ENCODE data around the gene IL7R.

Gene IL7R

DNA sequence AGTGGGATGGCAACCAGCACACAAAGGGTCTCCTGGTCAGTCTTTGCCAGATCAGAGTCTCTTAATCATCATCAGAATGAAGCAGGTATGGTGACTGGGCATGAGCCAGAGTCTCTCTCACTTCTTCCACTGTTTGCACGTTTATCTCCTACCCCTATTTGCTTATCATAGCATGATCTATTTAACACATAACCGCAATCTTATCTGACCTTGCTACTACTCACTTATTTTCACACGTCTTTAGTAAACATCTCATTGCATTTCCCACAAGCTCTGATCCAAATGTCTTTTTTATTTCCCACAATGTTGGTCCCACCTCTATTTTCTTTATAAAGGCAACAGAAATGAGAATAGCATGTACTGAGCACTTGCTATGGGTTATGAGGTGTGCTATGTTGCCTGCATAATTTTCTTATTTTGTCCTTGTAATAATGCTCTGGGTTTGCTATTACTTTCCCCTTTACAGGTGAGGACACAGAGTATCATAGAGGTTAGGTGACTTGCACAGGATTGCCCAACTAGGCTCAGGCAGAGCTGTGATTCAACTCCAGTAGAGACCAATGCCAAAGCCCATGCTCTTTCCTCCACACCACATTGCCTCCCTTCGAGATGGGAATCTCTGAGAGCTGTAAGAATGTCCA lies 39.7 kb upstream of the IL7R start:
- Histone ChIP-seq H3K9me3 (ENCODE audit: control insufficient read depth, insufficient read depth, low read depth, low read length) (no peaks in the 10 kb centered on the region), H3K4me3 (ENCODE audit: low read depth, low read length) (no peak overlapping the region), H3K36me3 (ENCODE audit: control insufficient read depth in 2 of 2, insufficient read depth in 1 of 2, low read length in 2 of 2) (no peaks in the 10 kb centered on the region), H3K27ac (ENCODE audit: extremely low read depth, low read depth, low read length) (no peak overlapping the region), H3K4me1 (ENCODE audit: control insufficient read depth, insufficient read depth, low read length) (no peaks in the 10 kb centered on the region)
- TF ChIP-seq ZNF623 (tag by site-specific recombination; IDR thresholded peaks at IDR 0.05) (no peak), ZNF677 (tag by site-specific recombination; IDR thresholded peaks at IDR 0.05) (no peak), ZNF658 (tag by site-specific recombination; IDR thresholded peaks at IDR 0.05) (no peak), ZNF112 (tag by site-specific recombination; IDR thresholded peaks at IDR 0.05) (no peak), ZNF391 (tag by site-specific recombination; IDR thresholded peaks at IDR 0.05; ENCODE audit: borderline replicate concordance, low read depth) (no peak), ZNF707 (tag by site-specific recombination; IDR thresholded peaks at IDR 0.05) (no peak), ZNF555 (tag by site-specific recombination; conservative IDR thresholded peaks at IDR 0.05) (no peak), ZNF529 (tag by site-specific recombination; IDR thresholded peaks at IDR 0.05; ENCODE audit: insufficient replicate concordance) (no peak), ZNF248 (tag by site-specific recombination; IDR thresholded peaks at IDR 0.05) (no peak), FEZF1 (tag by site-specific recombination; IDR thresholded peaks at IDR 0.05) (no peak), ZNF521 (tag by site-specific recombination; IDR thresholded peaks at IDR 0.05) (no peak), ZNF473 (tag by site-specific recombination; IDR thresholded peaks at IDR 0.05) (no peak)
- TF ChIP-seq, protein P1, sequence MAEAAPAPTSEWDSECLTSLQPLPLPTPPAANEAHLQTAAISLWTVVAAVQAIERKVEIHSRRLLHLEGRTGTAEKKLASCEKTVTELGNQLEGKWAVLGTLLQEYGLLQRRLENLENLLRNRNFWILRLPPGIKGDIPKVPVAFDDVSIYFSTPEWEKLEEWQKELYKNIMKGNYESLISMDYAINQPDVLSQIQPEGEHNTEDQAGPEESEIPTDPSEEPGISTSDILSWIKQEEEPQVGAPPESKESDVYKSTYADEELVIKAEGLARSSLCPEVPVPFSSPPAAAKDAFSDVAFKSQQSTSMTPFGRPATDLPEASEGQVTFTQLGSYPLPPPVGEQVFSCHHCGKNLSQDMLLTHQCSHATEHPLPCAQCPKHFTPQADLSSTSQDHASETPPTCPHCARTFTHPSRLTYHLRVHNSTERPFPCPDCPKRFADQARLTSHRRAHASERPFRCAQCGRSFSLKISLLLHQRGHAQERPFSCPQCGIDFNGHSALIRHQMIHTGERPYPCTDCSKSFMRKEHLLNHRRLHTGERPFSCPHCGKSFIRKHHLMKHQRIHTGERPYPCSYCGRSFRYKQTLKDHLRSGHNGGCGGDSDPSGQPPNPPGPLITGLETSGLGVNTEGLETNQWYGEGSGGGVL (tag by site-specific recombination; IDR thresholded peaks at IDR 0.05) = no peak
- TF ChIP-seq, protein P2, sequence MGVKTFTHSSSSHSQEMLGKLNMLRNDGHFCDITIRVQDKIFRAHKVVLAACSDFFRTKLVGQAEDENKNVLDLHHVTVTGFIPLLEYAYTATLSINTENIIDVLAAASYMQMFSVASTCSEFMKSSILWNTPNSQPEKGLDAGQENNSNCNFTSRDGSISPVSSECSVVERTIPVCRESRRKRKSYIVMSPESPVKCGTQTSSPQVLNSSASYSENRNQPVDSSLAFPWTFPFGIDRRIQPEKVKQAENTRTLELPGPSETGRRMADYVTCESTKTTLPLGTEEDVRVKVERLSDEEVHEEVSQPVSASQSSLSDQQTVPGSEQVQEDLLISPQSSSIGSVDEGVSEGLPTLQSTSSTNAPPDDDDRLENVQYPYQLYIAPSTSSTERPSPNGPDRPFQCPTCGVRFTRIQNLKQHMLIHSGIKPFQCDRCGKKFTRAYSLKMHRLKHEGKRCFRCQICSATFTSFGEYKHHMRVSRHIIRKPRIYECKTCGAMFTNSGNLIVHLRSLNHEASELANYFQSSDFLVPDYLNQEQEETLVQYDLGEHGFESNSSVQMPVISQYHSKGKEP (tag by site-specific recombination; IDR thresholded peaks at IDR 0.05) = no peak
- TF ChIP-seq, protein P3, sequence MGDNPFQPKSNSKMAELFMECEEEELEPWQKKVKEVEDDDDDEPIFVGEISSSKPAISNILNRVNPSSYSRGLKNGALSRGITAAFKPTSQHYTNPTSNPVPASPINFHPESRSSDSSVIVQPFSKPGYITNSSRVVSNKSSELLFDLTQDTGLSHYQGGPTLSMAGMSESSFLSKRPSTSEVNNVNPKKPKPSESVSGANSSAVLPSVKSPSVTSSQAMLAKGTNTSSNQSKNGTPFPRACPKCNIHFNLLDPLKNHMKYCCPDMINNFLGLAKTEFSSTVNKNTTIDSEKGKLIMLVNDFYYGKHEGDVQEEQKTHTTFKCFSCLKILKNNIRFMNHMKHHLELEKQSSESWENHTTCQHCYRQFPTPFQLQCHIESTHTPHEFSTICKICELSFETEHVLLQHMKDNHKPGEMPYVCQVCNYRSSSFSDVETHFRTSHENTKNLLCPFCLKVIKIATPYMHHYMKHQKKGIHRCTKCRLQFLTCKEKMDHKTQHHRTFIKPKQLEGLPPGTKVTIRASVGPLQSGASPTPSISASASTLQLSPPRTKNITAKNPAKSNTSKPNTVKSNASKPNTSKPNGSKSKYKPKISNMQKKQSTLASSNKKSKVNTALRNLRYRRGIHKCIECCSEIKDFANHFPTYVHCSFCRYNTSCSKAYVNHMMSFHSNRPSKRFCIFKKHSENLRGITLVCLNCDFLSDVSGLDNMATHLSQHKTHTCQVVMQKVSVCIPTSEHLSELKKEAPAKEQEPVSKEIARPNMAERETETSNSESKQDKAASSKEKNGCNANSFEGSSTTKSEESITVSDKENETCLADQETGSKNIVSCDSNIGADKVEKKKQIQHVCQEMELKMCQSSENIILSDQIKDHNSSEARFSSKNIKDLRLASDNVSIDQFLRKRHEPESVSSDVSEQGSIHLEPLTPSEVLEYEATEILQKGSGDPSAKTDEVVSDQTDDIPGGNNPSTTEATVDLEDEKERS (tag by site-specific recombination; IDR thresholded peaks at IDR 0.05) = no peak
- TF ChIP-seq, protein P4, sequence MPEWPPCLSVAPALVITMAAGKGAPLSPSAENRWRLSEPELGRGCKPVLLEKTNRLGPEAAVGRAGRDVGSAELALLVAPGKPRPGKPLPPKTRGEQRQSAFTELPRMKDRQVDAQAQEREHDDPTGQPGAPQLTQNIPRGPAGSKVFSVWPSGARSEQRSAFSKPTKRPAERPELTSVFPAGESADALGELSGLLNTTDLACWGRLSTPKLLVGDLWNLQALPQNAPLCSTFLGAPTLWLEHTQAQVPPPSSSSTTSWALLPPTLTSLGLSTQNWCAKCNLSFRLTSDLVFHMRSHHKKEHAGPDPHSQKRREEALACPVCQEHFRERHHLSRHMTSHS (tag by site-specific recombination; IDR thresholded peaks at IDR 0.05) = no peak
- CTCF ChIA-PET = interaction anchor here (0.7 to 1.2 kb wide), 6 partner anchors 10 to 685 kb away, joined by 3 to 5 read pairs (median 3); no protein-coding TSS in a partner anchor
- POLR2A ChIA-PET = no interaction called here

DNA sequence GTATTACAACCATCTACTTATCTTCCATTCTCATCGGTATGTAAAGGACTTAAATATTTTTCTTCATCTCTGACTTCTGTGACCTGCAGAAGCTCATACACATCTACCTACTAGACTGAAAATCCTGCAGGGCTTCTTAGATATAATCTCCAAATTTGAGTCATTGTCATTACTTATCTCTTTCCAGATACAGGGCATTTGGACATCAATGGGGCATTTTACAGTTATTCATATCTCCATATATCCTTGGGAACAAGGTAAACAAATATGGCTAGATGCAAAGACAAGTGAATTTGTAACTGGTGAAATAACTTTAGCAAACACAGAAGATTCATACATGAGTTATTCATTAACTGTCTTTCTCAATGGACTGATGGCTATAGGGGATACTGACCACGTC lies 37.7 kb upstream of the IL7R start:
- Histone ChIP-seq H3K36me3 (ENCODE audit: control insufficient read depth in 2 of 2, insufficient read depth in 1 of 2, low read length in 2 of 2) (no peaks in the 10 kb centered on the region), H3K27ac (ENCODE audit: extremely low read depth, low read depth, low read length) (no peak overlapping the region), H3K9me3 (ENCODE audit: control insufficient read depth, insufficient read depth, low read depth, low read length) (no peaks in the 10 kb centered on the region), H3K4me1 (ENCODE audit: control insufficient read depth, insufficient read depth, low read length) (no peaks in the 10 kb centered on the region), H3K4me3 (ENCODE audit: low read depth, low read length) (no peak overlapping the region)
- CTCF ChIA-PET = no interaction called here
- POLR2A ChIA-PET = no interaction called here
- no peak for TF ChIP-seq ZNF239 (tag by site-specific recombination; IDR thresholded peaks at IDR 0.05)
- no peak for TF ChIP-seq YY2 (tag by site-specific recombination; IDR thresholded peaks at IDR 0.05)
- no peak for TF ChIP-seq MYNN (tag by site-specific recombination; IDR thresholded peaks at IDR 0.05; ENCODE audit: borderline replicate concordance)
- TF ChIP-seq ZFP69B (tag by site-specific recombination; IDR thresholded peaks at IDR 0.05) = no peak
- no peak for TF ChIP-seq ZNF473 (tag by site-specific recombination; IDR thresholded peaks at IDR 0.05)
- no peak for TF ChIP-seq ZFP3 (tag by site-specific recombination; IDR thresholded peaks at IDR 0.05; ENCODE audit: low read depth)
- no peak for TF ChIP-seq ZNF747 (tag by site-specific recombination; IDR thresholded peaks at IDR 0.05)
- TF ChIP-seq ZNF561 (tag by site-specific recombination; IDR thresholded peaks at IDR 0.05; ENCODE audit: borderline replicate concordance) = no peak
- TF ChIP-seq, protein P5, sequence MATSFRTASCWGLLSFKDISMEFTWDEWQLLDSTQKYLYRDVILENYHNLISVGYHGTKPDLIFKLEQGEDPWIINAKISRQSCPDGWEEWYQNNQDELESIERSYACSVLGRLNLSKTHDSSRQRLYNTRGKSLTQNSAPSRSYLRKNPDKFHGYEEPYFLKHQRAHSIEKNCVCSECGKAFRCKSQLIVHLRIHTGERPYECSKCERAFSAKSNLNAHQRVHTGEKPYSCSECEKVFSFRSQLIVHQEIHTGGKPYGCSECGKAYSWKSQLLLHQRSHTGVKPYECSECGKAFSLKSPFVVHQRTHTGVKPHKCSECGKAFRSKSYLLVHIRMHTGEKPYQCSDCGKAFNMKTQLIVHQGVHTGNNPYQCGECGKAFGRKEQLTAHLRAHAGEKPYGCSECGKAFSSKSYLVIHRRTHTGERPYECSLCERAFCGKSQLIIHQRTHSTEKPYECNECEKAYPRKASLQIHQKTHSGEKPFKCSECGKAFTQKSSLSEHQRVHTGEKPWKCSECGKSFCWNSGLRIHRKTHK (tag by site-specific recombination; IDR thresholded peaks at IDR 0.05) = no peak
- no peak for TF ChIP-seq RBAK (tag by site-specific recombination; IDR thresholded peaks at IDR 0.05)
- TF ChIP-seq ZNF302 (tag by site-specific recombination; IDR thresholded peaks at IDR 0.05; ENCODE audit: low read depth) = no peak
- no peak for TF ChIP-seq KLF16 (tag by site-specific recombination; IDR thresholded peaks at IDR 0.05)
- TF ChIP-seq ZNF174 (tag by site-specific recombination; IDR thresholded peaks at IDR 0.05) = no peak

Data from HEK293 (cell line).